ENCODE data around the gene SBF2.

DNA sequence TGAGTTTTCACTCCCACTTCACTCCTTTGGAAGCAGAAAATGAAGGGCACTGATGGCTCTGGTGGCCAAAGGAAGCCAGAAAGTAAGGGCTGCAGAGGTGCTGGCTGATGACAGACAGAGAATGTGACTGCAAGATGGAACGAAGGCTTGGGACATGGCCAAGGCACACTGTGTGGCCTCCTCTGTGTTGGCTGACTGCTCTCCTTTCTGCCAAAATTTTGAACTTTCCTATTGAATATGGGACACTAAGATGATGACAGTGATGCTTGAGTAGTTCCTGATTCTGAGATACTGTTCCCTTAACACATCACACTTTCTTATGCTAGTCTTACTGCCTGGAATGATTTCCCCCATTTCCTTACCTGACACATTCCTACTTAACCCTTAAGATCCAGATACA, 473.8 kb downstream of the SBF2 start:
- TF ChIP-seq, protein P1, sequence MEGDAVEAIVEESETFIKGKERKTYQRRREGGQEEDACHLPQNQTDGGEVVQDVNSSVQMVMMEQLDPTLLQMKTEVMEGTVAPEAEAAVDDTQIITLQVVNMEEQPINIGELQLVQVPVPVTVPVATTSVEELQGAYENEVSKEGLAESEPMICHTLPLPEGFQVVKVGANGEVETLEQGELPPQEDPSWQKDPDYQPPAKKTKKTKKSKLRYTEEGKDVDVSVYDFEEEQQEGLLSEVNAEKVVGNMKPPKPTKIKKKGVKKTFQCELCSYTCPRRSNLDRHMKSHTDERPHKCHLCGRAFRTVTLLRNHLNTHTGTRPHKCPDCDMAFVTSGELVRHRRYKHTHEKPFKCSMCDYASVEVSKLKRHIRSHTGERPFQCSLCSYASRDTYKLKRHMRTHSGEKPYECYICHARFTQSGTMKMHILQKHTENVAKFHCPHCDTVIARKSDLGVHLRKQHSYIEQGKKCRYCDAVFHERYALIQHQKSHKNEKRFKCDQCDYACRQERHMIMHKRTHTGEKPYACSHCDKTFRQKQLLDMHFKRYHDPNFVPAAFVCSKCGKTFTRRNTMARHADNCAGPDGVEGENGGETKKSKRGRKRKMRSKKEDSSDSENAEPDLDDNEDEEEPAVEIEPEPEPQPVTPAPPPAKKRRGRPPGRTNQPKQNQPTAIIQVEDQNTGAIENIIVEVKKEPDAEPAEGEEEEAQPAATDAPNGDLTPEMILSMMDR (IDR thresholded peaks at IDR 0.05 in 4 of 5, conservative IDR thresholded peaks at IDR 0.05 in 1 of 5), result no peak
- TF ChIP-seq POLR2A (IDR thresholded peaks at IDR 0.05), result no peak

Measured in gastrocnemius medialis (tissue), 4 donors.